C1 segment of cervical spinal cord (tissue), 14 donors: ENCODE data around the gene PPP1R13B.
"Not testable (repeated sequence)": the region's sequence is repeated elsewhere in the genome, so short reads cannot be mapped to it uniquely, and the experiment has no call there.

Experiments used
- DNase-seq, 14 donors: peaks; one replicate each; lab custom pipeline; 2025; lab: John Stamatoyannopoulos, UW

Gene PPP1R13B

GRCh38 chr14:103702095-103702494 is 145.3 kb downstream of the PPP1R13B start:
- no peak for DNase-seq

- DNase-seq = no peak
Measured at GRCh38 chr14:103700753-103701490, 146.5 kb downstream of the PPP1R13B start.

- DNase-seq = peak in 8 of 14 donors; percentile 30 to 79 (median 56)
Measured at GRCh38 chr14:103699901-103700752, 147.2 kb downstream of the PPP1R13B start.

DNA sequence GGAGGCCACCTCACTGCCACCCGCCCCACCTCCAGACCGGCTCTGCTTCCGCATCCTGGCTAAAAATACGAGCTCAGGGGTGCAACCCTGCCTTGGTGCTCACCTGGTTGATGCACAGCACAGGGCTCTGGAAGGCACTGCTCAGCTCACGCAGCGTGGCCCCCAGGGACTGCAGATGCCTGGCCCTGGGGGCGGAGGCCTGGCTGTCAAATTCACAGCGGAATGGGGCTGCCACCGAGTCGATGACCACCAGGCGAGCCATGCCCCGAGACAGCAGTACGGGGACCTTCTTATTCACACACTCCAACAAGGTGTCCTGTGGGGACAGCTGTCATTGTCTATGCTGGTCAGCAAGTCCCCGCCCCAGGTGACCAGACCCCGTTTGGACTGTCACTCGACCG is 148.1 kb downstream of the PPP1R13B start:
- DNase-seq = no peak

- DNase-seq = no peak
Measured at GRCh38 chr14:103698380-103699260, 148.8 kb downstream of the PPP1R13B start.

DNA sequence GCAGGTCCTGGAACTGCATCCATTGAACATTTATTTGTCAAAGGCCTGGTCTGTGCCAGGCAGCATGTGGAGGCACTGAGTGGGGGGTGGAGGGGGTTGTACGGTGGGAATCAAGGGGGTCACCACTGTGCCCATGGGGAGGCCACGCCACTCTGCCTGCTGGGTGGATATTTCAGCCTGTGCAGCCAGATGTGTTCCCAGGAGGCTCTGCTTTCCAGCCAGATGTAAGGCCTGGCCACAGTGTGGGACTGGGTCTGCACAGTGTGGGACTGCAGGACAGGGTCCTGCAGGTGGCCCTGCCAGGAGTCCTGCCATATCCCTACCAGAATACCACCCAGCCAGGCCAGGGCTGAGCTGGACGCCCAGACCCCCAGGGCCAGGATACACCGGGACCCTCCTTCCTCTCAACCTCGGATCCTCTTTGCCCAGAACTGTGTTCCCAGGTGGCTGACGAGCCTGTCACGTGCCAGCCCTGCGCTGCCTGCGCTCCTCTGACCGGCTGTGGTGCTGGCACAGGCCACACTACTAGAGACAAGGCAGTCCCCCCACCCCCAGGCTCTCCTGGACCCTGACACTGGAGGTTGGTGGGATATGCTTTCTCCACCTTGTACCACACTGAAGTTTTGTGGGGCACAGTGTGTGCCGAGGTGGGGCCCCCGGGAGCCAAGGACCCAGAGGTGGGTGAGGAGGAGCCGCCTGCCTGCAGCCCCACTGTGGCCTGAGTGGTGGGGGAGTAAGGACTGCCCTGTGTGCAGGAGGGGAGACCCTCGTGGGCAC is 149.6 kb downstream of the PPP1R13B start:
- no peak for DNase-seq

DNA sequence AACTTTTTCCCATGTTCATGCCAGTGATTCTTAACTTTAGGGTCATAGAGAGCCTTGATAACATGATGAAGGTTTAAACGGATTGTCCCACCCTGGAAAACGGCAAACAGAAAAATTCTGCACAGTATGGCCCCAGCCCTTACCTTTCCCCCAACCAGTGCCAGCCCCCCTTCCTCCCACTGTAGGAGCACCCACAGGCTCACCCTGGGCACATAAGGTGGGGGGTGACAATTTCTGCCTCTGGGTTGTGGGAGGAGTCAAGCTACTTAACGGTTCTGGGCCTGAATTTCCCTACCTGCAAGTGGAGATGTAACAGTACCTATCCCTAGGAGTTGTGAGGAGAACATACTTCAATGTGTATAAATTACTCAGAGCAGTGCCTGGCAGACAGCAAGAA is 150.2 kb downstream of the PPP1R13B start:
- no peak for DNase-seq

- no peak for DNase-seq
Measured at GRCh38 chr14:103696466-103697071, 150.8 kb downstream of the PPP1R13B start.

DNA sequence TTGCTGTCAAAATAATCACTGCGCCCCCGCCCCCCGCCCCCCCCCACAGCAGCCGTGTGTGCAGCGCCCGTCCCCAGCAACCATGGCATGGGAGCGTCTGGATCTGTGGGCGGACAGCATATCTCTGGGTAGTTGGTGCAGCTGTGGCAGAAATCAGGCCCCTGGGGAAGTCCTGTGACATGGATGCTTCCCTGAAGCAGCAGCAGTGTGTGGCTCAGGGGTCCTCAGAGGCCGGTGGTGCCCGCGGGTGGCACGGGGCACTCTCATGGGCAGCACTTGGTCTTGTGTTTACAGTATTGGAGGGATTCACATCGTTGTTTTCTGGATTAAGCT is 151.3 kb downstream of the PPP1R13B start:
- DNase-seq = no peak

DNA sequence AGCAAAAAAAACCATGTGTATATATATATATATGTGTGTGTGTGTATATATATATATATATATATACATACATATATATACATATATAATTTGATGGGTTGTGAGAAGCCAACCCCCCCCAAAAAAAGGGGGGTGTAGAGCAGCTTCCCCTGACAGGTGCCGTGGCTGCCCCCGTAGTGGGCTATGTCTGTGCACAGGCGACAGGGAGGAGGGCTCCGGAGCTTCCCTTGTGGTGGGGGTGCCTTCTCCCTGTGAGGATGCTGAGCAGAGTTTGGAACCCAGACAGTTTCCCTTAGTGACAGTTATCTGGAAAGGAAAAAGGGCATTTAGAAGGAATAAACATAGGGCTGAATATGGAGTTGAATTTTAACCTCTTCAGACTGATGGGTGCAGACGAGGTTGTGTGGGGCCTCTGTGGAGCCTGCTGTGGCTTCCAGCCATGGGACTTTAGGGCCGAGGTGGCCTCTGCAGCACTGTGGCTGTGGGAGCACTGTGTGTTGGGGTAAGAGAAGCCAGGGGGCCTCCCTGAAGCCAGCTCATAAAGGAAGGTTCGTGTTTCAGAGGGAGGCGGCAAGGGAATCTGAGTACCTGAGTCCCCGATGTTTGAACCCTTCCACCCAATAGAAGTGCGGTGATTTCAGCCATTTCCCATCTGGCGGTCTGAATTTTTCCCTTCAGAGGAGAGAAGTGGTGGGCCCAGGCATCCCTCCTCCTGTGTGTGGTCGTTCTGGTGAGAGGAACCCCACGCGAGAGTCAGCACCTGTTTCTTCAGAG is 151.9 kb downstream of the PPP1R13B start:
- DNase-seq = no peak

DNA sequence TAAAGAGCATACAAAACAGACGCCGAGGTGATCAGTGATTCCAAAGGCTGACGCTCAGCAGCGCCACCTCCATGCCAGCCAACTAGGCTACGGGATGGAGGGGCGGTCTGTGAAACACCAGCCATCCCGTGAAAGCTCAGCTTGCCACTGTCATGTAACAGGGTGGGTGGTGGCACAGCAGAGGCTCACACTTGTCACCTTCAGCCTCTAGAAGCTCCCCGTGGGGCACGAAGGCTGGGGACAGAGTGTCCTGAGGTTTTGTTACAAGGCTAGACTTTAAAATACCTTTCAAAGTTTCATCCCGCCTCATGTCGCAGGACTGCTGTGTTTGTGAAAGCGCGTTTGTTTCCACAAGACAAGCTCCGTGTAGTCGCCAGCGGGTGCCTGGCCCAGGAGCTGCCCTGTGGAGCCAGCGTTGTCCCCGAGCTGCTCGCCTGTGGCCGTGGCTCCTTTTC is 152.8 kb downstream of the PPP1R13B start:
- peak in 1 of 14 donors; percentile 10 for DNase-seq

DNA sequence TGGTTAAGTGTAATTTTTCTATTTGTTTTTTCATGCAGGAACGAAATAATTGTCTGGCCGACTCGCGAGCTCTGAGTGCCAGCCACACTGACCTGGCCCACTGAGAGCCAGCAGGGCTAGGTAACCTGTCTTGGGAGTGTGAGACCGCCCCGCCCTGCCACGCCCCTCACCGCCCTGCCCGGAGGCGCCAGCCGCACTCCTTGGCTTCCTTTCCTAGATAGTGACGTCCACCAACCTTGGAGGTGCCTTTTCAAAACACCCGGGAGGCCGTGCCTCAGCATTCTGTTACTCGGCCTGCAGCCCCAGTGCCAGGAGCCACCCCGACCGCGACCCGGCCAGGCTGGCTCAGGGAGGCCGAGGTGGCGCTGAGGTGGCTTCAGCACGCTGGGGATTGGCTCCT is 153.9 kb downstream of the PPP1R13B start:
- DNase-seq = peak in 1 of 14 donors; percentile 44

DNA sequence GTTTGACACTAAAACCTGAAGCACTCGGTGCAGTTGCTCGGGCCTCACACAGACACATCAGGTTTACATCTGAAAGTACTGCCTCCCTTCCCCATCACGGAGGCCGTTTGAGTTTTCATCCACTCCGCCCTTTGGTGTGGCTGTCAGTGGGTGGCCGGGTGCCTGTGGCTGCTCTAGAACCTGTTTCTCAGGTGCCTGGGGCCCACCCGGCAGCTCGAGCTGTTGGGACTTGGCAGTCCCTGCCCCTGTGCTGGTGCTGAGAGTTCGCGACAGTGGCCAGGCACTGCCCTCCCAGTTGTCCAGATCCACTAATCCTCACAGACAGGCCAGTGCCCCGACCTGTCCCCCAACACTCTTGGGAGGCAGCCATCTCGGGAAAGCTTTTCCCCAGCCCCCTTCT is 154.5 kb downstream of the PPP1R13B start:
- DNase-seq = no peak

DNA sequence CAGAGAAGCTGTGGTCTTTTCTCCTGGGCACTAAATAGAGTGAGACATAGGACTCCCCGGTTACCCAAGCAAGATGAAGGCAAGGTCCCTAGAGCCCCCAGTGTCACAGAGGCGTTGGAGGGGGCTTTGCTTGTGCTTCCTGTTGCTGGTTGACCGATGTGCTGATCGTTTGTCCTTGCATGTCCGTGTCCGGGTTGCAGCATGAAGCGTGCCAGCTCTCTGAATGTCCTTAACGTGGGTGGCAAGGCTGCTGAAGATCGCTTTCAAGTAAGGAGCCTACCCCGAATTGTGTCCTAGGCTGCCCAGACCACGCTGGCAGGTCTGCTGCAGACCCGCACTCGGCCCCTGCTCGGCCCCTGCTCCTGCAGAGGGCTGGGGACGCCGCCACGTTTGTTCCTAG is 155.2 kb downstream of the PPP1R13B start:
- no peak for DNase-seq

DNA sequence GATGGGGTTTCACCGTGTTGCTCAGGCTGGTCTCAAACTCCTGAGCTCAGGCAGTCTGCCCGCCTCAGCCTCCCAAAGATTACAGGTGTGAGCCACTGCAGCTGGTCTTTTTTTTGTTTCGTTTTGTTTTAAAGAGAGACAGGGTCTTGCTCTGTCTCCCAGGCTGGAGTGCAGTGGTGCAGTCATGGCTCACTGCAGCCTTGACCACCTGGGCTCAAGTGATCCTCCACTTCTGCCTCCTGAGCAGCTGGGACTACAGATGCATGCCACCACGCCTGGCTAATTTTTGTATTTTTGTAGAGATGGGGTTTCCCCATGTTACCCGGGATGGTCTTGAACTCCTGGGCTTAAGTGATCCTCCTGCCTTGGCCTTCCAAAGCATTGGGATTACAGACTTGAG is 155.7 kb downstream of the PPP1R13B start:
- DNase-seq = not testable (repeated sequence)

- DNase-seq = no peak
Measured at GRCh38 chr14:103690332-103690731, 157.0 kb downstream of the PPP1R13B start.

GRCh38 chr14:103688906-103689902 is 158.2 kb downstream of the PPP1R13B start:
- peak in 6 of 14 donors; percentile 22 to 59 (median 28) for DNase-seq

- DNase-seq = no peak
Measured at GRCh38 chr14:103688441-103688840, 158.9 kb downstream of the PPP1R13B start.

- no peak for DNase-seq
Measured at GRCh38 chr14:103687712-103688111, 159.7 kb downstream of the PPP1R13B start.
